ENCODE results near the gene KCNJ16.

GRCh38 chr17:70115126-70115525 is 40.1 kb downstream of the KCNJ16 start:
- no peak for TF ChIP-seq CTCF (IDR thresholded peaks at IDR 0.05)
- TF ChIP-seq POLR2A (IDR thresholded peaks at IDR 0.05): no peak
